GM03348 (cell line): Measurements from ENCODE around the gene NEK7.

Source experiments
- DNase-seq: peaks from one replicate; pipeline ENCODE4 v3.0.0; 2012; ENCODE audit warnings: low spot score

NEK7 gene

GRCh38 chr1:198147216-198147615 lies 9.6 kb upstream of the NEK7 start:
- DNase-seq: no peak

GRCh38 chr1:198150369-198150768 lies 6.4 kb upstream of the NEK7 start:
- DNase-seq: no peak

GRCh38 chr1:198151688-198152087 lies 5.1 kb upstream of the NEK7 start:
- no peak for DNase-seq

GRCh38 chr1:198153103-198153502 lies 3.7 kb upstream of the NEK7 start:
- DNase-seq: peak; percentile 68

GRCh38 chr1:198153804-198154203 lies 3.0 kb upstream of the NEK7 start:
- DNase-seq: no peak

- DNase-seq: peak; percentile 56
Observed at GRCh38 chr1:198155253-198155652, 1.5 kb upstream of the NEK7 start.

GRCh38 chr1:198156111-198156744 lies 570 bp upstream of the NEK7 start:
- peak; percentile 69 for DNase-seq

GRCh38 chr1:198157241-198157846 lies 546 bp downstream of the NEK7 start:
- peak; percentile 83 for DNase-seq

- DNase-seq: no peak
Observed at GRCh38 chr1:198157847-198158725, 1.3 kb downstream of the NEK7 start.

- DNase-seq: peak; percentile 95
Observed at GRCh38 chr1:198158735-198159589, 2.2 kb downstream of the NEK7 start.

GRCh38 chr1:198160222-198160621 lies 3.4 kb downstream of the NEK7 start:
- DNase-seq: no peak

GRCh38 chr1:198160946-198161614 lies 4.3 kb downstream of the NEK7 start:
- no peak for DNase-seq

- no peak for DNase-seq
Observed at GRCh38 chr1:198161718-198162090, 4.9 kb downstream of the NEK7 start.

- DNase-seq: no peak
Observed at GRCh38 chr1:198162091-198162767, 5.4 kb downstream of the NEK7 start.

- DNase-seq: no peak
Observed at GRCh38 chr1:198165927-198166647, 9.3 kb downstream of the NEK7 start.

- no peak for DNase-seq
Observed at GRCh38 chr1:198166900-198167299, 10.1 kb downstream of the NEK7 start.

- no peak for DNase-seq
Observed at GRCh38 chr1:198167436-198167934, 10.7 kb downstream of the NEK7 start.

- no peak for DNase-seq
Observed at GRCh38 chr1:198168227-198168626, 11.4 kb downstream of the NEK7 start.

GRCh38 chr1:198169672-198170071 lies 12.9 kb downstream of the NEK7 start:
- no peak for DNase-seq
